HG02798 (cell line): ENCODE measurements around the gene TGM3.
"Not testable (repeated sequence)": the region's sequence is repeated elsewhere in the genome, so short reads cannot be mapped to it uniquely, and the experiment has no call there.

Experiments used
- ATAC-seq: cut with Tn5 transposase; IDR thresholded peaks from one replicate; pipeline ENCODE4 v1.9.1; 2021; ENCODE audit warnings: mild to moderate bottlenecking; ENCODE audit not compliant: unreplicated experiment, poor library complexity

Gene TGM3, protein sequence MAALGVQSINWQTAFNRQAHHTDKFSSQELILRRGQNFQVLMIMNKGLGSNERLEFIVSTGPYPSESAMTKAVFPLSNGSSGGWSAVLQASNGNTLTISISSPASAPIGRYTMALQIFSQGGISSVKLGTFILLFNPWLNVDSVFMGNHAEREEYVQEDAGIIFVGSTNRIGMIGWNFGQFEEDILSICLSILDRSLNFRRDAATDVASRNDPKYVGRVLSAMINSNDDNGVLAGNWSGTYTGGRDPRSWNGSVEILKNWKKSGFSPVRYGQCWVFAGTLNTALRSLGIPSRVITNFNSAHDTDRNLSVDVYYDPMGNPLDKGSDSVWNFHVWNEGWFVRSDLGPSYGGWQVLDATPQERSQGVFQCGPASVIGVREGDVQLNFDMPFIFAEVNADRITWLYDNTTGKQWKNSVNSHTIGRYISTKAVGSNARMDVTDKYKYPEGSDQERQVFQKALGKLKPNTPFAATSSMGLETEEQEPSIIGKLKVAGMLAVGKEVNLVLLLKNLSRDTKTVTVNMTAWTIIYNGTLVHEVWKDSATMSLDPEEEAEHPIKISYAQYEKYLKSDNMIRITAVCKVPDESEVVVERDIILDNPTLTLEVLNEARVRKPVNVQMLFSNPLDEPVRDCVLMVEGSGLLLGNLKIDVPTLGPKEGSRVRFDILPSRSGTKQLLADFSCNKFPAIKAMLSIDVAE

DNA sequence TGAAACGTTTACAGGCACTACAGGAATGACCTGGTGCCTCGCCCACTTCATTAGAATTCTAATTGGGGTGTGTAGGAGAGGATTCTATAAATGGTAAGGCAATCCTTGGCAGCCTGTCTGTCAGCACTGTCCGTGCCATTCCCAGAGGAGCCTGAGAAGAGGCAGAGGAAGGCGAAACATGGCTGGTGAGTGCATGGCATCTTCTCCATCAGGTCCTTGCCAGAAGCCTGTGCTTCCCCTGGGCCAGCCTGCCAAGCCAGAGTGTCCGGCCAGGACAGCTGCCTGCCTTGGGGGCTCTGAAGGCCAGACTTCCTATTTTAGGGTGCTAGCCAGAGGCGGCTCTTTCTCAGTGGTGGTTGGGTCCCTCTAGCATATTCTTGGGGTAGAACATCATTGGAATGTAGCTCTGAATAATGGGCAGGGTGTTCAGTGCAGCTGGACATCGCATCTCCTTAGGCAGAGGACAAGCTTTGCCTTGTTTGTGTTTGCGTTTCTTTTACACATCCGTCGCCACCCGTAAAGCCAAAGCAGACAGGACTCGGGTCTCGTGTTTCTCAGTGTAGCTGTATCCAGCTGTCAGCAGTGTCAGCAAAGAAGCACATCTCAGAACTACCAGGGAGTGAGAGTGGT, at the start of gene TGM3:
TSS of gene TGM3 (plus strand) at position 116 of the 630 bp plus-strand sequence. CDS start at position 179, 63 bp downstream.
- ATAC-seq: no peak

DNA sequence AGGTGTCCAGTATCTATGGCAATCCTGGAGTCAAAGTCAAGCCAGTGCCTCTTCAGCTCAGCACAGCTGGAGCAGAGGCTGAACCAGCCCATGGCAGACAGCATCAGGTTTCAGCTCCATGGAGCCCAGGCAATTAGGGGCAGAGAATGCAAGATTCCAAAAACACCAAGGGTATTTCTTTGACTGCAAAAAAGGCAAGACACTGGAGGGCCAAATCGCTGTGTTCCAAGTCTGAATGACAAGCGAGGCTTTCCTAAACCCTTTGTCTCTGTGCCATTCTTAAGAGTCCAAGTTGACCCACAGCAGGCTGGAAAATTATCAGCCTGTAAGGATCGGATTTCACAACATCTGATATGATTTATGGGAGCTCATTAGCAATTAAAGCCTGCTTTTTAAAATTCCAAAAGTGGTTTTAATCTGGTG, 49.7 kb upstream of the TGM3 start:
- no peak for ATAC-seq

DNA sequence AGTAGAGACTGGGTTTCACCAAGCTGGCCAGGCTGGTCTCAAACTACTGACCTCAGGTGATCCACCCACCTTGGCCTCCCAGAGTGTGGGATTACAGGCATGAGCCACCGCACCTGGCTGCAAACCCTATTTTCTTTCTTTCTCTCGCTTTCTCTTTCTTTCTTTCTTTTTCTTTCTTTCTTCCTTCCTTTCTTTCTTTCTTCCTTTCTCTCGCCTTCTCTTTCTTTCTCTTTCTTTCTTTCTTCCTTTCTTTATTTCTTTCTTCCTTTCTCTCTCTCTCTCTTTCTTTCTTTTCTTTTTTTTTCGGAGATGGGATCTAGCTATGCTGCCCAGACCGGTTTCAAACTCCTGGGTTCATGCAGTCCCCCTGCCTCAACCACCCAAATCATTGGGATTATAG, 47.0 kb upstream of the TGM3 start:
- ATAC-seq: no peak

DNA sequence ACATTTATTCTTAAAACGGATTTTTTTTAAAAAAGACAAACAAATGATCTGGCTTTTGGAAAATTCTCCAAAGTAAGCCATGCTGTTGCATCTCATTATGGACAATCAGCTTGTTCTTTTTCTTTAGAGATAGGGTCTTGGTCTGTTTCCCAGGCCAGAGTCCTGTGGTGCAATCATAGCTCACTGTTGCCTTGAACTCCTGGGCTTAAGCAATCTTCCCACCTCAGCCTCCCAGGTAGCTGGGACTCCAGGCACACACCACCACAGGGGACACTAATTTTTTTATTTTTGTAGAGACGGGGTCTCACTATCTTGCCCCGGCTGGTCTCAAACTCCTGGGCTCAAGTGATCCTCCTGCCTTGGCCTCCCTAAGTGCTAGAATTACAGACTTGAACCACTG, 45.9 kb upstream of the TGM3 start:
- ATAC-seq: no peak

DNA sequence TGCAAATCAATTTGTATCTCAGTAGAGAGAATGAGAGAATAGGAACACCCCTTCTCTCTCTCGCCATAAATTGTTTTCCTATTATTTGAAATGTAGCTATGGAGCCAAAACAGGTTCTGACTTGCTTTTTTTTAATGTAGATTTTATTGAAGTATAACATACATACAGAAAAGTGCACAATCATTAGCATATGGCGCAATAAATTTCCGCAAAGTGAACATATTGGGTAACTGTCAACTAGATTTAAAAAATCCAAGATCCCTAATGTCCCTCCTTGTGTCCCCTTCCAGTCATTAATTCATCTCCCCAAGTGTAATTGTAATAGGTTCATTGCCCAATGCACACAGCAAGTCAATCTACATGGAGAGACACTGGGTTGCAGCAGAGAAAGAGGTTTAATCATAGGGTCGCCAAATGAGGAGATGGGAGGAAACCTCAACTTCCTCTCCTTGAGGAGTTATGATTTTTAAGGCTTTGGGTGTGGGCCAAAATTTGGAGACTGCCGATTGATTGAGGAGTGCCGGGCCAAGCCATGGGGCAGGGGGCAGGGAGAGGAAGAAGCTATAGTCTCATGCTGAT, 43.3 kb upstream of the TGM3 start:
- no peak for ATAC-seq

DNA sequence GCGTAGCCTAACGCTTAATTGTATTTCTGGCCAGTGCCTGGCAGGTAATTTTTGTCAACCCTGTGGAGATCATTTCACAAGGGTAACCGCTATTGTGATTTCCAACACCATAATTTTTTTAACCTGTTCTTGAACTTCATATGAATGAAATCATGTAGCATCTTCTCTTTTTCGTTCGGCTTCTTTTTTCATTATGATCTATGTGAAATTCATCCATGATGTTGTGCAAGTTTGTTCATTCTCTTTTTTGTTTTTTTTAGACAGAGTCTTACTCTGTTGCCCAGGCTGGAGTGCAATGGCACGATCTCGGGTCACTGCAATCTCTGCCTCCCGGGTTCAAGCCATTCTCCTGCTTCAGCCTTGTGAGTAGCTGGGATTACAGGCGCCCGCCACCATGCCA, 42.5 kb upstream of the TGM3 start:
- no peak for ATAC-seq

DNA sequence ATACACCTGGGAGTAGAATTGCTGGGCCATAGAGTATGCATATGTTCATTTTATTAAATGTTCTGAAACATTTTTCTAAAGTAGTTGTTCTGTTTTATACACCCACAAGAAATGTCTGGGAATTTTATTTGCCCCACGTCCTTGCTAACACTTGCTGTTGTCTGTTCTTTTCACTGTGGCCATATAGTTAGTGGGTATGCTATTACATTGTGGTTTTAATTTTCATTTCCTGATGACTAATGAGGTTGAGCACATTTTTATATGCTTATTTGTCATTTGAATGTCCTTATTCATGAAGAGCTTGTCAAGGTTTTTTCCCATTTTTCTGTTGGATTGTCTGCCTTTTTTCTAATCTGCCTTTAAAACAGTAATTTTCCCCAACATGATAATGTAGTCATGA, 41.5 kb upstream of the TGM3 start:
- no peak for ATAC-seq

DNA sequence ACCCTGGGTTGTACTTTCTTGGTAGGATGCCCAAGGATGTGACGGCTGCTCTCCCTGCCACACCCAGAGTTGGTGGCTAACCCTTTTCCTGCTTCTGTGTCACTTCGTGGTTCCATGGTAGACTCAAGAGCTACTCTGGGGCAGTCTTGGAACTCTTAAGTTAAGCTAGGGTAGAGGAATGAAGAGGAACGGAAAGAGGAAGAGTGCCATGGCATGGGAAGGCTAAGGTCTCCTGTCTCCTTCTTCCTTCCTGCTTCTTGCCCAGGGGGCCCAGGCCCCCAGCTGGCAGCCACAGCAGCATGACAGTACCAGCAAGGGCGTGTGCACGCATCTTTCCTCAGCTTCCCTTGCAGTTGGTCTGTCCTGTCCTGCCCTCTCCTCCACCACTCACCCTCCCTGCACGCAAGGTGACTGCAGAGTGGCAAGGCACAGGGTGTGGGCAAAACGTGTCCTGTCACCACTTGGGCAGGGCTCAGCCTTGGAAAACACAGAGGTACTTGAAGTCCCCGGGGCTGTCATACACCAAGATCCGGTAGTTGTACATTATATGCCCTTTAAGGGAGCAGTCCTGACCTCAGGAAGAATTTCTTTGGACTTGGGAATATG, 39.8 kb upstream of the TGM3 start:
- no peak for ATAC-seq

DNA sequence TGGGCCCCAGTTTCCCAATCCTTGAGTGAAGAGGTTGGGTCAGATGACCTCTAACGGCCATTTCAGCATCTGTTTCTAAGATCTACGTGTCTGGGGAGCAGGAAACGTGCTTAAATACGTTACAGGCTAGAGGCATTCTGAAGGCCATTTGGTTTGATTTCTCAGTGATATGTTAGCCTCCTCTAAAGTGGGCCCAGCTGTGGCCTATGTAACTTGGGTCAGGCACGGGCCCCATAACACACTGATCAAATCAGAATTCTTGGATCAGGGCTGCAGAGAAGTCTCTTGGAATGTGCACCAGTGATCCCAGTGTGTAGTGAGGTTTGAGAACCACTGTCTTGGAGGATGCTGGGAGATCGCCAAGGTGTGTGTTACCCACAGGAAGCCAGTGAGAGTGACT, 36.1 kb upstream of the TGM3 start:
- ATAC-seq: no peak

DNA sequence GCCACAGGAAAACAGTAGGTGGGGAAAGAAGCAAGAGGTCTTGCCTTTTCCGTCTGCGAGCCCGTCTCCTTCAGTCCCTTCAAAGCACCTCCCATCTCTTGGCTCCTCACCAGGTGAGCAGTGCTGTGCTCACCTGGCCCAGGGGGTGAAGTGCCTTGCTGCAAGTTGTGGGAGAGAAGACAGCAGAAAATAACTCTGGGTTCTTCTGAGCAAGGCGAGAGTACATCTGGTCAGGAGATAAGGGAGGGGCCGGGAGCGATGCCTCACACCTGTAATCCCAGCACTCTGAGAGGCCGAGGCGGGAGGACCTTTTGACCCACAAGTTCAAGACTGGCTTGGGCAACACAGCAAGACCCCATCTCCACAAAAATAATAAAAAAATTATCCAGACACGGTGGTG, 35.6 kb upstream of the TGM3 start:
- ATAC-seq: no peak

DNA sequence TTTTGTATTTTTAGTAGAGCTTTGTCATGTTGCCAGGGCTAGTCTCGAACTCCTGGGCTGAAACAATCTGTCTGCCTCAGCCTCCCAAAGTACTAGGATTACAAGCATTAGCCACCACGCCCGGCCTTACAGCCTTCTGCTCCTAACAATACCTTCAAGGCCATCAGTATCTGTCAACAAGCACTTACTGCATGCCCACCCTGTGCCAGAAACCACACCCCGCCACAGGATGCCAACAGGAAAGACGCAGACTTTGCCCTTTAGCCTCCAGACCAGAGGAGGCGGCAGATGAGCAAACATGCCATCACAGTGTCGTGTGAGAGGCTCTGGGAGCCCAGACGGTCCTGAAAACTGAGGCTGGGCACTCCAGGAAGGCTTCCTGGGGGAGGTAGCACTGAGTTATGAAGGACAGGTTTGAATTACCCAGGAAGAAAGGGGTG, 34.7 kb upstream of the TGM3 start:
- ATAC-seq: no peak

DNA sequence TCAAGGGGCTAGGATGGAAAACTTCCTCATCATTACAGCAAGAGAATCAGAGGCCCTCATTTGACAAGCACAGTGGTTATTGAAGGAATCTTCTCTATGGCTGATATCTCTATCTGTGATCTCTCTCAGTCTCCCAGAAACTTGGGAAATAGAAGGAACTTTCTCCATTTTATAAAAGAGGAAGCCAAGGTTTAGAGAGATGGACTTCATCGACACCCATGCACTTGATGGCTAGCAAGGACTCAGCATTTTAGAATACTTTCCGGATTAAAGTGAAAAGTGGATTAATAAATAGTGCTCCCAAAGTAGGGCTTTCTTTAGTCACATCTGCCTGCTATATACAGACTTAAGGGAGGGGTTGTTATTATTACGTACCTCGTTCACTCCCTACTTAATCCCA, 34.2 kb upstream of the TGM3 start:
- no peak for ATAC-seq

DNA sequence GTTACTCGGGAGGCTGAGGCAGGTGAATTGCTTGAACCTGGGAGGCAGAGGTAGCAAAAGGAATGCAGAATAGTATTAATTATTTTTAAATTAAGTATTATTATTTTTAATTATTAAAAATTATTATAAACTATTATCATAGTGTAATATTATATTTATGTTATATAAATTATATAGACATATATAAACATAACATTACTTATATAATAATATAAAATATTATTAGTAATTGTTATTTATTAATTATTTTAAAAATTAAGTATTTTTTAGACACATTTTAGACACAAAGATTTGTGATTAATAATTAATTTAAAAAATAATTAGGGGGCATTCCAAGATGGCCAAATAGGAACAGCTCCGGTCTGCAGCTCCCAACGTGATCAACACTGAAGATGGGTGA, 31.7 kb upstream of the TGM3 start:
- no peak for ATAC-seq

DNA sequence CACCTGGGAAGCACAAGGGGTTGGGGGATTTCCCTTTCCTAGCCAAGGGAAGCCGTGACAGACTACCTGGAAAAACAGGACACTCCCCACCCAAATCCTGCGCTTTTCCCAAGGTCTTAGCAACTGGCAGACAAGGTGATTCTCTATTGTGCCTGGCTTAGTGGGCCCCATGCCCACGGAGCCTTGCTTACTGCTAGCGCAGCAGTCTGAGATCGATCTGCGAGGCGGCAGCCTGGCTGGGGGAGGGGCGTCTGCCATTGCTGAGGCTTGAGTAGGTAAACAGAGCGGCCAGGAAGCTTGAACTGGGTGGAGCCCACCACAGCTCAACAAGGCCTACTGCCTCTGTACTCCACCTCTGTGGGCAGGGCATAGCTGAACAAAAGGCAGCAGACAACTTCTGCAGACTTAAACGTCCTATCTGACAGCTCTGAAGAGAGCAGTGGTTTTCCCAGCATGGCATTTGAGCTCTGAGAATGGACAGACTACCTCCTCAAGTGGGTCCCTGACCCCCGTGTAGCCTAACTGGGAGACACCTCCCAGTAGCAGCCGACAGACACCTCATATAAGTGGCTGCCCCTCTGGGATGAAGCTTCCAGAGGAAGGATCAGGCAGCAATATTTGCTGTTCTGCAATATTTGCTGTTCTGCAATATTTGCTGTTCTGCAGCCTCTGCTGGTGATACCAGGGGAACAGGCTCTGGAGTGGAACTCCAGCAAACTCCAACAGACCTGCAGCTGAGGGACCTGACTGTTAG, 31.0 kb upstream of the TGM3 start:
- ATAC-seq: not testable (repeated sequence)

DNA sequence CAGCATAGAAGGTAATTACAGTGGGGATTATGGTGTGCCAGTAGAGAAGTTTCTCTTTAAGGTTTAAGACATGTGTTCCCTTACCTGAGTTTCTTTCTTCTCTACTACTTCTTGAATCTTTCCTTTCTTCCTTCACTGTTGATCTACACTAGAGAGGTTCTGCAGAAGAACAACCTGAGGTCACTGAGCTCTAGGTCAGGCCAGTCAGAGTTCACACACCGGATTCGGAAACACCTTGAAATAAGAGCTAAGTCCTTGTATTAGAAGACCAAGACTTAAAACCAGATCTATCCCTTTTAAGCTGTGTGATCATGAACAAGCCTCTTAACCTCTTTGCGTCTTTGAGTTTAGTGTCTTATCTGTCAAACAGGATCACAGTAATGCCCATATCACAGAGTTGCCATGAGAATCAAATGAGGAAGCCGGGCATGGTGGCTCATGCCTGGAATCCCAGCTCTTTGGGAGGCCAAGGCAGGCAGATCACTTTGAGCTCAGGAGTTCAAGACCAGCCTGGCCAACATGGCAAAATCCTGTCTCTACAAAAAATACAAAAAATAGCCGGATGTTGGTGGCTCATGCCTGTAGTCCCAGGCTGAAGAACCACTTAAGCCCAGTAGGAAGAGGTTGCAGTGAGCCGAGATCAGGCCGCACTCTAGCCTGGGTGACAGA, 22.0 kb upstream of the TGM3 start:
- no peak for ATAC-seq

DNA sequence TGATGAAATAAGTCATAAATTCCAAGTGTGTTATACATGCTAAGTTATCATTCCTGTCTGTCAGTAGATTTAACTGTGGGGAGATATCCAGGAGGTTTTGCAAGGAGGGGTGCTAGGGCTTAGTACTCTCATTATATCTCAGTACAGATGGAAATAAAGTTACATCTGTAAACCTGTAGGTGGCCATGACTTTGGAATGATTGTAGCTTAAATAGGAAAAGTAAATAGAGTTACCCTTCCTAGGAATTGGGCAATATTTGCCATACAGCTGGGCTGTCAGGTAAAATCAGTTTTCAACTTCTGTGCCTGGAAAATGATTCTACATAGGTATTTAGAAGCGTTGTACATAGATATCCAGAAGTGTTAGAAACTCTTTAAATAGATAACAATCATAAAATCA, 19.8 kb upstream of the TGM3 start:
- no peak for ATAC-seq

DNA sequence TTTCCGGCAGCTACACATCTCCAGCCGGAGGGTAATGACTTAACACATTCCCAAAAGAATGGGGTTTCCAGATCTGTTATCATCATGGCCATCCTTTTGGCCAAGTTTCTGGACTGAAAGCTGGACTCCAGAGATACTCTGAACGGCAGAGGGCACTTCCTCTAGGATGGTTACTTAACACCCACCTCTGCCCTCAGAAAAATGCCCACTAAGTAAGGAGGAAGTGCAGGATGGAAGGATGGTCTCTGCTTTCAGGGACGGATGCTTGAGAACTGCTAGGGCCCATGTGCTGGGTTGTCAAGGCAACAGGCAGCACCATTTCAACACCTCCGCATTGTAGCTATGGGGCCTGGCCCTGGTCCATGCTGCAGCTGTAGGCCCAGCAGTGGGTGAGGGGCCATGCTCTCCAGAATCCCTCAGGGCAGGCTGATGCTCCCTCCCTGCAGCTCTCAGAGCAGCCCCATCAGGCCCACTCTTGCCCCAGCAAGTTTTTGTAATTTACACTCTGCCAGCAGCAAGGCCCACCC, 16.5 kb upstream of the TGM3 start:
- ATAC-seq: no peak

DNA sequence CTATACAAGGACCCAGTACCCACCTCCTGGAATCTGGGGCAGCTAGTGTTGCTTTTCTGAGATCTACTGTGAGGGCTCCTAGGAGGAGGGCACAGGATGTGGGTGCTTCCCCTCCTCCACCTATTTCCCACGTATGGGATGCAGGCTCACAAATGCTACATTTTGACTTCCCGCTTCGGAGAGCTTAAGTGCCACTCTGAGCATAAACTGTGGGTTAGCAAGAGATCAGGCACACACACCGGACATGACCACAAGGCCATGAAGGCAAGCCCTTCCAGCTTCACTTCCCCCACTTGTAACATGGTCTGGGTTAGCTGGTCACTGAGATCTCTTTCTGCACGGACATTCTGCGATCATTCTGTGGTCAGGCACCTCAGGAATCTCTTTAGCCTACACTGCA, 15.7 kb upstream of the TGM3 start:
- ATAC-seq: no peak

DNA sequence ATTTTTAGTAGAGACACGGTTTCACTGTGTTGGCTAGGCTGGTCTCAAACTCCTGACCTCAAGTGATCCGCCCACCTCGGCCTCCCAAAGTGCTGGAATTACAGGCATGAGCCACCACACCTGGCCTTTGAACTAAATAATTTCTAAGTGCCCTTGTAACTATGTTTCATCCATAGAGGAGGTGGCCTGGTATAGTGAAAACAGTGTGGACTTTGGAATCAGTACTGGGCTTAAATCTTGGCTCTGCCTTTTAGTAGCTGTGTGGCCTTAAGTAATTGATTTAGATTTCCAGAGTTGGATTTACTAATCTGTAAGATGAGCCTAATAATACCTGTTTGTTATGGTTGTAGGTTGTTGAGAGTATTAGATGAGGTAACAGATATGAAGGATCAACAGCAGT, 14.2 kb upstream of the TGM3 start:
- ATAC-seq: no peak
